Stomach smooth muscle (tissue), 2 donors: ENCODE results near the gene ZFYVE1.

Experiments used
- H3K27ac ChIP-seq: one replicate; pipeline ENCODE4 v1.7.0; 2013; ENCODE audit warnings: mild to moderate bottlenecking, low read length, inconsistent platforms
- H3K27me3 ChIP-seq, 2 donors: one replicate each; pipeline ENCODE4 v1.7.0; 2013; ENCODE audit warnings: low read length in 2 of 2; ENCODE audit not compliant: insufficient read depth in 2 of 2, control insufficient read depth in 1 of 2
- H3K36me3 ChIP-seq, 2 donors: one replicate each; pipeline ENCODE4 v1.7.0; 2013; ENCODE audit warnings: low read length in 2 of 2; ENCODE audit not compliant: control insufficient read depth in 2 of 2, insufficient read depth in 2 of 2
- H3K4me1 ChIP-seq: one replicate; pipeline ENCODE4 v1.7.0; 2013; ENCODE audit warnings: low read length; ENCODE audit not compliant: control insufficient read depth, insufficient read depth
- H3K4me3 ChIP-seq, 2 donors: one replicate each; pipeline ENCODE4 v1.7.0; 2013; ENCODE audit warnings: low read length in 2 of 2
- H3K9ac ChIP-seq, 2 donors: one replicate each; pipeline ENCODE4 v1.7.0; 2013; ENCODE audit warnings: low read length in 2 of 2, mild to moderate bottlenecking in 1 of 2
- H3K9me3 ChIP-seq, 2 donors: one replicate each; pipeline ENCODE4 v1.7.0; 2013; ENCODE audit warnings: low read length in 2 of 2; ENCODE audit not compliant: control insufficient read depth in 2 of 2
- donor health status: healthy.
- donor health status: Pancreatic carcinoma.

ZFYVE1 gene

DNA sequence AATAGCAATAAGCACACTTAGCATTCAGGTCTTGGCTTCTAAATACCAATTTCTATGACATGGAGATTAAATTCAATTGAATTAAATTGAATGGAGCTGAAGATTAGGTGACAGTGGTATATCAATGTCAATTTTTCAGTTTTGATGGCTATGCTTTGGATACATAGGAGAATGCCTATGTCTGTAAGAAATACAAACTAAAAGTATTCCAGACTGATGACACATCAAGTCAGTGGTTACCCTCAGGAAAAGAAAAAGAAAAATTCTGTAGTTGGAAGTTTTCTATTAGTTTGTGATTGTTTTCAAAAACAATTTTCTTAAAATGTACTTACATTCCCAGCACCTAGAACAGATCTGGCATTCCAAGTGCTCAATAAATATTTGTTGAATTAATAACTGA lies 105.5 kb downstream of the ZFYVE1 start:
- H3K4me1 ChIP-seq = peaks cover 17% of the 10 kb centered on the region
- H3K36me3 ChIP-seq = no peaks in the 10 kb centered on the region
- H3K9me3 ChIP-seq = no peaks in the 10 kb centered on the region
- no peak overlapping the region for H3K4me3 ChIP-seq
- H3K9ac ChIP-seq = no peak overlapping the region
- H3K27me3 ChIP-seq = no peaks in the 10 kb centered on the region
- H3K27ac ChIP-seq = no peak overlapping the region

- no peak overlapping the region for H3K27ac ChIP-seq
- H3K4me3 ChIP-seq = no peak overlapping the region
- no peaks in the 10 kb centered on the region for H3K36me3 ChIP-seq
- peaks cover 15% of the 10 kb centered on the region for H3K4me1 ChIP-seq
- H3K9ac ChIP-seq = no peak overlapping the region
- no peaks in the 10 kb centered on the region for H3K27me3 ChIP-seq
- H3K9me3 ChIP-seq = no peaks in the 10 kb centered on the region
These were observed 106.9 kb downstream of the ZFYVE1 start for GRCh38 chr14:72920008-72920407.
